GM12872 (cell line): ENCODE measurements around the gene ANTXR1.

Source experiments
- CTCF ChIP-seq: IDR thresholded peaks from 3 replicates; pipeline ENCODE4 v1.5.1; 2011; ENCODE audit warnings: low read depth, mild to moderate bottlenecking, low read length, moderate library complexity; ENCODE audit not compliant: insufficient read depth

The ANTXR1 gene

GRCh38 chr2:69167469-69167822, 154.5 kb downstream of the ANTXR1 start:
- TF ChIP-seq CTCF, result no peak

- no peak for TF ChIP-seq CTCF
Observed at GRCh38 chr2:69168144-69168813, 155.3 kb downstream of the ANTXR1 start.

GRCh38 chr2:69168950-69169654, 156.1 kb downstream of the ANTXR1 start:
- no peak for TF ChIP-seq CTCF

DNA sequence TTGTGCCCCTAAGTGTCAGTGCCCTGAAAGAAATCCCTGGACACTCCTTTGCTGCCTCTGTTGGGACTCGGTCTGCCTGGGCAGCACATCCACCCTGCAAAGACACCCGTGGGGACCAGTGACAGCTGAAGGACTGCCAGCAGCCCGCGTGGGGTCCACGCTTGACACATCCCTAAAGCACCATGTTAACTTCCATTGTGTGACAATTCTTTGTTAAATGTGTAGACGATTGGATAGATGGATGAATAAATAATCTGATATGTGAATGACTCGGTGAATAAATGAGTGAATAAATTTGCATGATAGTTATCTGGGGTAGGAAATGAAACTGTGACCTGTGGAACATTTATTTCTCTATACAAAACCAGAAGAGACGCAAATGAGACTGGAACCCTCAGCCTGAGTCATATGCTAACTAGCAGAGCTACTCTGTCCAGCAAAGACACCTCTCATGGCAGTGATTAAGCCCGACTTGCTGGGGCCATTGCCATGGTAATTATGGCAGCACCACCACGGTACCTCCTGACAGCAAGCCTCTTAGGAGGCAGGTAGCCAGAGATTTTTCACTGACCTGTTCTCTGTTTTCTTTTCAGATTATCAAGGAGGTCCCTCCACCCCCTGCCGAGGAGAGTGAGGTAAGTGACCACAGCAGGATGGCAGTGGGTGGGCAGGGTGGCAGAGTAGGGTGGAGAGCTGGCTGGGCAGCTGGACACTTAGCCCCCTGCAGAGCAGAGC, 156.8 kb downstream of the ANTXR1 start:
- no peak for TF ChIP-seq CTCF

DNA sequence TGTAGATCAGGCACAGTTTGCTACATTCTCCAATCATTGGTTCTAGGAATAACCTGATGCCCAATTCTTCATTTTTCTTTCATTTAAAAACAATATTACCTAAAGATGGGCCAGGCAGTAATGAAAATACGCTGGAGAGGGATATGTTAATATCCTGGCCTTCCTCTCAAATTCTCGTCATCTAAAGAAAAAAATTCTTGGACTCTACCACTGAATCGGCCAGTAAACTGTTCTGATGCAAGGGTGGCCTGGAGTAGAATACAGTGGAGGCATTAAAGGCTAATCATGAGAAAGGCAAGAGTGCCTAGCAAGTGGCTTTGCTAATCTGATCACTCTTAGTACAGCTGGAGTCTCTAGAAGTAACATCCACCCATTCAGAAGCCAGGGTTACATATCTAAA, 157.7 kb downstream of the ANTXR1 start:
- no peak for TF ChIP-seq CTCF

- TF ChIP-seq CTCF, result no peak
Observed at GRCh38 chr2:69171116-69171896, 158.3 kb downstream of the ANTXR1 start.
